Neutrophil (primary cell): Measurements from ENCODE around the gene GMPS.

ENCODE experiments used
- H3K27ac ChIP-seq: fragments of 200-600 bp; sonication (generic); 2 replicates; pipeline ENCODE4 v1.5.1; 2016; ENCODE audit warnings: mild to moderate bottlenecking, moderate library complexity
- H3K27me3 ChIP-seq: fragments of 200-600 bp; sonication (generic); 2 replicates; pipeline ENCODE4 v1.6.0; 2016; ENCODE audit warnings: mild to moderate bottlenecking
- H3K36me3 ChIP-seq: fragments of 200-600 bp; sonication (generic); 2 replicates; pipeline ENCODE4 v1.5.1; 2017
- H3K4me1 ChIP-seq, 2 experiments: fragments of 200-600 bp in 1 of 2; sonication (generic) in 1 of 2; 1 replicate in 1 of 2; 2 replicates in 1 of 2; pipeline versions ENCODE4 v1.5.1 to v1.6.1; 2013 to 2016; ENCODE audit warnings: low read depth in 1 of 2, low read length in 1 of 2, mild to moderate bottlenecking in 1 of 2, moderate library complexity in 1 of 2; ENCODE audit not compliant: control insufficient read depth in 1 of 2, insufficient read depth in 1 of 2
- H3K4me3 ChIP-seq, 2 experiments: fragments of 200-600 bp in 1 of 2; sonication (generic) in 1 of 2; 1 replicate in 1 of 2; 2 replicates in 1 of 2; pipeline ENCODE4 v1.5.1; 2013 to 2016; ENCODE audit warnings: low read depth in 1 of 2, low read length in 1 of 2, mild to moderate bottlenecking in 1 of 2, moderate library complexity in 1 of 2
- H3K9me3 ChIP-seq: fragments of 200-600 bp; sonication (generic); 2 replicates; pipeline ENCODE4 v1.5.1; 2016
- TF ChIP-seq, protein P1 (sequence below): fragments of 200-600 bp; sonication (generic); IDR thresholded peaks from 2 replicates; pipeline ENCODE4 v1.5.1; 2016; ENCODE audit warnings: antibody characterized with exemption

GMPS gene

GRCh38 chr3:155919728-155920127 is 49.3 kb downstream of the GMPS start:
- peaks cover 51% of the 10 kb centered on the region for H3K36me3 ChIP-seq

GRCh38 chr3:155921486-155921885 is 51.0 kb downstream of the GMPS start:
- Histone ChIP-seq H3K27me3 (no peaks in the 10 kb centered on the region), H3K27ac (no peak overlapping the region), H3K4me1 (no peaks in the 10 kb centered on the region), H3K36me3 (peaks cover 49% of the 10 kb centered on the region), H3K4me3 (no peak overlapping the region), H3K9me3 (no peaks in the 10 kb centered on the region)
- TF ChIP-seq, protein P1, sequence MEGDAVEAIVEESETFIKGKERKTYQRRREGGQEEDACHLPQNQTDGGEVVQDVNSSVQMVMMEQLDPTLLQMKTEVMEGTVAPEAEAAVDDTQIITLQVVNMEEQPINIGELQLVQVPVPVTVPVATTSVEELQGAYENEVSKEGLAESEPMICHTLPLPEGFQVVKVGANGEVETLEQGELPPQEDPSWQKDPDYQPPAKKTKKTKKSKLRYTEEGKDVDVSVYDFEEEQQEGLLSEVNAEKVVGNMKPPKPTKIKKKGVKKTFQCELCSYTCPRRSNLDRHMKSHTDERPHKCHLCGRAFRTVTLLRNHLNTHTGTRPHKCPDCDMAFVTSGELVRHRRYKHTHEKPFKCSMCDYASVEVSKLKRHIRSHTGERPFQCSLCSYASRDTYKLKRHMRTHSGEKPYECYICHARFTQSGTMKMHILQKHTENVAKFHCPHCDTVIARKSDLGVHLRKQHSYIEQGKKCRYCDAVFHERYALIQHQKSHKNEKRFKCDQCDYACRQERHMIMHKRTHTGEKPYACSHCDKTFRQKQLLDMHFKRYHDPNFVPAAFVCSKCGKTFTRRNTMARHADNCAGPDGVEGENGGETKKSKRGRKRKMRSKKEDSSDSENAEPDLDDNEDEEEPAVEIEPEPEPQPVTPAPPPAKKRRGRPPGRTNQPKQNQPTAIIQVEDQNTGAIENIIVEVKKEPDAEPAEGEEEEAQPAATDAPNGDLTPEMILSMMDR = no peak

More at GRCh38 chr3:155919728-155920127, 49.3 kb downstream of the GMPS start:
- no peaks in the 10 kb centered on the region for H3K27me3 ChIP-seq
- no peaks in the 10 kb centered on the region for H3K9me3 ChIP-seq
- TF ChIP-seq, protein P1 = no peak
- no peaks in the 10 kb centered on the region for H3K4me1 ChIP-seq
- no peak overlapping the region for H3K4me3 ChIP-seq
- no peak overlapping the region for H3K27ac ChIP-seq

DNA sequence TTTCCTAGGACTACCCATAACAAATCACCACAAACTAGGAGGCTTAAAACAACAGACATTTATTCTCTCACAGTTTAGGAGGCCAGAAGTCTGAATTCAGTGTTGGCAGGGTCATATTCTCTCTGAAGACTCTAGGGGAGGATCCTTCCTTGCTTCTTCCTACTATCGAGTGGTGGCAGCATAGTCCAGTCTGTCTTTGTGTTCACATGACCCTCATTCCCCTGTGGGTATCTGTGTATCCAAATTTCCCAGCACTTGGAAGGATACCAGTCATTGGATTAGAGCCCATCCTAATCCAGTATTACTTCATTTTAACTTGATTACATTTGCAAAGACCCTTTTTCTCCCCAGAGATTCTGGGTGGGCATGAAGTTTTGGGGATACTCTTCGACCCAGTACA is 63.8 kb downstream of the GMPS start:
- no peaks in the 10 kb centered on the region for H3K27me3 ChIP-seq
- H3K27ac ChIP-seq = no peak overlapping the region
- no peak overlapping the region for H3K4me3 ChIP-seq
- TF ChIP-seq, protein P1 = no peak
- H3K4me1 ChIP-seq = no peaks in the 10 kb centered on the region
- H3K9me3 ChIP-seq = no peaks in the 10 kb centered on the region
- peaks cover 59% of the 10 kb centered on the region for H3K36me3 ChIP-seq

DNA sequence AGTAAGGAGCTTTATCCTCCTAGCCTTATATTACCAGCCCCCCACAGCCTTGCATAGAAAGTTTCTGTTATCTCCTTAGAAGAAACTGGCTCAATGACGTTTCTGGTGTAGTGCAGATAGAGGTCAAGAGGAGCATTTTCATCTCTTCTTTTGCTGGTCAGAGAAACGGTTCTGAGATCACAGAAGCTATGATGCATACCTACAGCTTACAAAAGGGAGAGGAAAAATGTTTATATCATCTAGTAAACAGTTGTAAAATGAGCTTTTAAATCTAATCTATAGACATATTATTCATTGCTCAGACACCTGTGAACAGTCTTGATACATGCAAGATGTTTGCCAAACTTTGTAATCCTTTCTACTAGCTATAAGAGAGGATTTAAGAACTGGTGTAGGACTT is 68.0 kb downstream of the GMPS start:
- TF ChIP-seq, protein P1 = no peak
- Histone ChIP-seq H3K27me3 (no peaks in the 10 kb centered on the region), H3K4me3 (no peak overlapping the region), H3K36me3 (peaks cover 50% of the 10 kb centered on the region), H3K27ac (no peak overlapping the region), H3K4me1 (no peaks in the 10 kb centered on the region), H3K9me3 (no peaks in the 10 kb centered on the region)

GRCh38 chr3:155941354-155941753 is 70.9 kb downstream of the GMPS start:
- H3K9me3 ChIP-seq = no peaks in the 10 kb centered on the region
- H3K4me1 ChIP-seq = no peaks in the 10 kb centered on the region
- no peaks in the 10 kb centered on the region for H3K27me3 ChIP-seq
- H3K36me3 ChIP-seq = peaks cover 27% of the 10 kb centered on the region
- TF ChIP-seq, protein P1 = no peak
- no peak overlapping the region for H3K4me3 ChIP-seq
- H3K27ac ChIP-seq = no peak overlapping the region

DNA sequence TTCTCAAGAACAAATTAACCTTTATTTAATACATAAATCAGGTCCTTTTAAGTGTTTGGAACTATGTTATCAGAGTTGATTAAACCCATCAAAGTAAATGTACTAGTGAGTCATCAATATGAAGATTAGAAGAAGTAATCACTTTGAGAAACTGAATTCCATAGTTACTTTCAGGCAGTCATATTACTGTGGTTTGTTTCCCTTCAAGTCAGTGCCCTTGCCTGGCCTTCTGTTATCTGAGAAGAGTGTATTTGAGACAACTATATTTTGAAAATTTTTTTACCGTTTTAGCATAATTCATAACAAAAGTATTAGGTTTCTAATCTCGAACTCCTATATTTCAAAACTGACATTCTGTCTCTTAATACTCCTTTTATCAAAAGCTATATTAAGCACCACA is 73.6 kb downstream of the GMPS start:
- peaks cover 1% of the 10 kb centered on the region for H3K36me3 ChIP-seq
- TF ChIP-seq, protein P1 = no peak
- no peaks in the 10 kb centered on the region for H3K9me3 ChIP-seq

More for the DNA sequence above, 73.6 kb downstream of the GMPS start:
- H3K4me3 ChIP-seq = no peak overlapping the region
- no peaks in the 10 kb centered on the region for H3K4me1 ChIP-seq
- no peak overlapping the region for H3K27ac ChIP-seq
- H3K27me3 ChIP-seq = no peaks in the 10 kb centered on the region
